Measurements from ENCODE around the gene TMEM41B. TPM values are rescaled to one million over a fixed set of nuclear protein-coding genes. Genes with fewer than 3 reads are reported as not detected.
"Not testable (repeated sequence)": the region's sequence is repeated elsewhere in the genome, so short reads cannot be mapped to it uniquely, and the experiment has no call there.

TMEM41B gene
- total RNA-seq, 1 experiment from 2014 or later: 72.0 TPM

DNA sequence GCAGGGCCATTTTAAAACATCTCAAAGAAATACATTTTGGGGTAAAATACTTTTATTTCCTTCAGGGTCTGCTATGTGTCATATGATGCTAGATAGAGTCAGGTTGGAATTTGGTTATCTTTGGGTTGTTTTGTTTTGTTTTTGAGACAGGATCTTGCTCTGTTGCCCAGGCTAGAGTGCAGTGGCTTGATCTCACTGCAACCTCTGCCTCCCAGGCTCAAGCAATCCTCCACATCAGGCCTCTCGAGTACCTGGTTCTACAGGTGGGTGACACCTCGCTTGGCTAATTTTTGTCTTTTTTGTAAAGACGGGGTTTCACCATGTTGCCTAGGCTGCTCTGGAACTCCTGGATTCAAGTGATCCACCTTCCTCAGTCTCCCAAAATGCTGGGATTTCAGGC is 66.5 kb downstream of the TMEM41B start:
- H3K27me3 Mint-ChIP-seq (ENCODE audit: unreplicated experiment): no peaks in the 10 kb centered on the region
- H3K4me3 Mint-ChIP-seq (ENCODE audit: low read depth, unreplicated experiment): no peak overlapping the region
- BruUV-seq (replicated peaks): no TSS peak
- no peaks in the 10 kb centered on the region for H3K4me1 Mint-ChIP-seq (ENCODE audit: low read depth, unreplicated experiment)
- no peak for DNase-seq
- TF ChIP-seq, protein P1, sequence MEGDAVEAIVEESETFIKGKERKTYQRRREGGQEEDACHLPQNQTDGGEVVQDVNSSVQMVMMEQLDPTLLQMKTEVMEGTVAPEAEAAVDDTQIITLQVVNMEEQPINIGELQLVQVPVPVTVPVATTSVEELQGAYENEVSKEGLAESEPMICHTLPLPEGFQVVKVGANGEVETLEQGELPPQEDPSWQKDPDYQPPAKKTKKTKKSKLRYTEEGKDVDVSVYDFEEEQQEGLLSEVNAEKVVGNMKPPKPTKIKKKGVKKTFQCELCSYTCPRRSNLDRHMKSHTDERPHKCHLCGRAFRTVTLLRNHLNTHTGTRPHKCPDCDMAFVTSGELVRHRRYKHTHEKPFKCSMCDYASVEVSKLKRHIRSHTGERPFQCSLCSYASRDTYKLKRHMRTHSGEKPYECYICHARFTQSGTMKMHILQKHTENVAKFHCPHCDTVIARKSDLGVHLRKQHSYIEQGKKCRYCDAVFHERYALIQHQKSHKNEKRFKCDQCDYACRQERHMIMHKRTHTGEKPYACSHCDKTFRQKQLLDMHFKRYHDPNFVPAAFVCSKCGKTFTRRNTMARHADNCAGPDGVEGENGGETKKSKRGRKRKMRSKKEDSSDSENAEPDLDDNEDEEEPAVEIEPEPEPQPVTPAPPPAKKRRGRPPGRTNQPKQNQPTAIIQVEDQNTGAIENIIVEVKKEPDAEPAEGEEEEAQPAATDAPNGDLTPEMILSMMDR (IDR thresholded peaks at IDR 0.05; ENCODE audit: unreplicated experiment): no peak
- no peaks in the 10 kb centered on the region for H3K36me3 Mint-ChIP-seq (ENCODE audit: insufficient read depth, unreplicated experiment)
- H3K9me3 Mint-ChIP-seq (ENCODE audit: low read depth, unreplicated experiment): no peaks in the 10 kb centered on the region
- CTCF ChIA-PET: no interaction called here
- intact Hi-C loops (cut with micrococcal nuclease; ENCODE audit: unreplicated experiment): no loop called here
- no peak overlapping the region for H3K27ac Mint-ChIP-seq (ENCODE audit: unreplicated experiment)

DNA sequence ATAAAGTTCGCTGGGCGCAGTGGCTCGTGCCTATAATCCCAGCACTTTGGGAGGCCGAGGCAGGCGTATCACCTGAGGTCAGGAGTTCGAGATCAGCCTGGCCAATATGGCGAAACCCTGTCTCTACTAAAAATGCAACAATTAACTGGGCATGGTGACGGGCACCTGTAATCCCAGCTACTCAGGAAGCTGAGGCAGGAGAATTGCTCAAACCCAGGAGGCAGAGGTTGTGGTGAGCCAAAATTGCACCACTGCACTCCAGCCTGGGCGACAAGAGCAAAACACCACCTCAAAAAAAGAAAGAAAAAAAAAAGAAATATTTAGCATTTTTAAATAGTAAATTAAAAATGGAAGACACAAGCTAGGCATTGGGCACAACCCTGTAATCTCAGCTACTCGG is 78.2 kb downstream of the TMEM41B start:
- BruUV-seq (replicated peaks); H3K27ac Mint-ChIP-seq (ENCODE audit: unreplicated experiment); H3K4me3 Mint-ChIP-seq (ENCODE audit: low read depth, unreplicated experiment); H3K27me3 Mint-ChIP-seq (ENCODE audit: unreplicated experiment); DNase-seq; intact Hi-C loops (cut with micrococcal nuclease; ENCODE audit: unreplicated experiment); H3K36me3 Mint-ChIP-seq (ENCODE audit: insufficient read depth, unreplicated experiment); H3K9me3 Mint-ChIP-seq (ENCODE audit: low read depth, unreplicated experiment); H3K4me1 Mint-ChIP-seq (ENCODE audit: low read depth, unreplicated experiment): not testable (repeated sequence)
- CTCF ChIA-PET: interaction anchor here (0.7 kb wide), 1 partner anchor 63 kb away, joined by 6 read pairs; no protein-coding TSS in a partner anchor

GRCh38 chr11:9232482-9232881 is 81.9 kb downstream of the TMEM41B start:
- Mint-ChIP-seq H3K36me3 (ENCODE audit: insufficient read depth, unreplicated experiment) (no peaks in the 10 kb centered on the region), H3K27ac (ENCODE audit: unreplicated experiment) (no peak overlapping the region), H3K4me1 (ENCODE audit: low read depth, unreplicated experiment) (peaks cover 16% of the 10 kb centered on the region), H3K9me3 (ENCODE audit: low read depth, unreplicated experiment) (no peaks in the 10 kb centered on the region), H3K4me3 (ENCODE audit: low read depth, unreplicated experiment) (no peak overlapping the region), H3K27me3 (ENCODE audit: unreplicated experiment) (no peaks in the 10 kb centered on the region)
- TF ChIP-seq, protein P1 (IDR thresholded peaks at IDR 0.05; ENCODE audit: unreplicated experiment): no peak
- intact Hi-C loops (cut with micrococcal nuclease; ENCODE audit: unreplicated experiment): no loop called here
- CTCF ChIA-PET: no interaction called here
- BruUV-seq (replicated peaks): no TSS peak
- DNase-seq: no peak

DNA sequence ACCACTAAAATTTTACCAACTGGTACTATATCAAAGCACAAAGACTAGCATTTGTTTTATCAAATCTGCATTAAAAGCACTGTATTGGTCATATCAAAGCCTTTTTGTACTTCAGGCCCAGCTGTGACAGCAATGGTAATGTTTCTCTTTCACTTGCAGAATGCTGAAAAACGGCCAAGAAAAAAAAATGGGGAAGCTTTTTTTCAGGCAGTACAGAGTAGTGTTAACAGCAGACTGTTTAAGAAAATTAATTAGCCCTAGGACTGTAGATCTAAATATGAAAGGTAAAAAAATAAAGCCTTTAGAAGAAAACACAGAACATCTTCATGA is 82.6 kb downstream of the TMEM41B start:
- H3K4me1 Mint-ChIP-seq (ENCODE audit: low read depth, unreplicated experiment): peaks cover 16% of the 10 kb centered on the region
- no TSS peak for BruUV-seq (replicated peaks)
- no peak overlapping the region for H3K4me3 Mint-ChIP-seq (ENCODE audit: low read depth, unreplicated experiment)
- no peak overlapping the region for H3K27ac Mint-ChIP-seq (ENCODE audit: unreplicated experiment)
- no peaks in the 10 kb centered on the region for H3K27me3 Mint-ChIP-seq (ENCODE audit: unreplicated experiment)
- H3K9me3 Mint-ChIP-seq (ENCODE audit: low read depth, unreplicated experiment): no peaks in the 10 kb centered on the region
- no peak for DNase-seq
- H3K36me3 Mint-ChIP-seq (ENCODE audit: insufficient read depth, unreplicated experiment): no peaks in the 10 kb centered on the region
- intact Hi-C loops (cut with micrococcal nuclease; ENCODE audit: unreplicated experiment): no loop called here
- TF ChIP-seq, protein P1 (IDR thresholded peaks at IDR 0.05; ENCODE audit: unreplicated experiment): no peak
- CTCF ChIA-PET: no interaction called here

Other genes starting within 250 kb of the TMEM41B start
- not detected in 2 replicates for gene SCUBE2, start 223.0 kb downstream of the TMEM41B start, total RNA-seq (2022)
- 31.6 and 40.0 TPM in 2 replicates for gene DENND5A, start 49.2 kb downstream of the TMEM41B start, total RNA-seq (2022)
- gene IPO7, start 70.1 kb upstream of the TMEM41B start, total RNA-seq (2022): 139 and 170 TPM in 2 replicates
- gene ZNF143, start 146.4 kb upstream of the TMEM41B start, total RNA-seq (2022): 20.4 and 28.7 TPM in 2 replicates

Data from Calu3 (cell line).